GM12801 (cell line): ENCODE results near the gene DVL1.

Experiments
- CTCF ChIP-seq: IDR thresholded peaks from one replicate; pipeline ENCODE4 v1.5.1; 2011; ENCODE audit warnings: control low read depth; ENCODE audit not compliant: insufficient read length; ENCODE audit errors: extremely low read depth

Gene DVL1

GRCh38 chr1:1303736-1304135 is 45.5 kb downstream of the DVL1 start:
- TF ChIP-seq CTCF: no peak

DNA sequence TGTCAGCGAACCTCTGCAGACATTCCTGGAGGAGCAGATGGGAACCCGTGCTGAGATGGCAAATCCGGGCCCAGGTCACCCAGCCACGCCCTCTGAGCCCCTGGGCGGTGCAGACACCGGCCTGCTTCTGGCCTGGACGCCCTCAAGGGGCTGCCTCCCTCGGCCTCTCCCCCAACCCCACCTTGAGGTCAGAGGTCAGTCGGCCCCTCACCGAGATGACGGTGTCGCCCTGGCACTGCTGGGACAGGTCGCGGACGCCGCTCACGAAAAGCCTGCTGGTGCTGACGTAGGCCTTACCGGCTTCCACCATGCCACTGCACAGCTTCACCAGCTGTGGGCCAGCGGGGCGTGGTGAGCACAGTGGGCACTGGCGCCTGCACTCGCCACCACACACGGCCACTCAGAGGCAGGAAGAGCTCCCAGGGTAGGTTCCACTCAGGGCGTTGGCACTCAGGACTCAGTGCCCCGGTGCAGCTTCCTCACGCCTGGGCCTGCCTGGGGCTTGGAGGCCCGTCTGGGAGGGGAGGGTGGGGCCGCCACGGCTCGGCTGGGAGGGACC is 46.2 kb downstream of the DVL1 start:
- no peak for TF ChIP-seq CTCF

- no peak for TF ChIP-seq CTCF
These were observed 47.2 kb downstream of the DVL1 start for GRCh38 chr1:1302006-1302430.

GRCh38 chr1:1300352-1300739 is 48.9 kb downstream of the DVL1 start:
- no peak for TF ChIP-seq CTCF

DNA sequence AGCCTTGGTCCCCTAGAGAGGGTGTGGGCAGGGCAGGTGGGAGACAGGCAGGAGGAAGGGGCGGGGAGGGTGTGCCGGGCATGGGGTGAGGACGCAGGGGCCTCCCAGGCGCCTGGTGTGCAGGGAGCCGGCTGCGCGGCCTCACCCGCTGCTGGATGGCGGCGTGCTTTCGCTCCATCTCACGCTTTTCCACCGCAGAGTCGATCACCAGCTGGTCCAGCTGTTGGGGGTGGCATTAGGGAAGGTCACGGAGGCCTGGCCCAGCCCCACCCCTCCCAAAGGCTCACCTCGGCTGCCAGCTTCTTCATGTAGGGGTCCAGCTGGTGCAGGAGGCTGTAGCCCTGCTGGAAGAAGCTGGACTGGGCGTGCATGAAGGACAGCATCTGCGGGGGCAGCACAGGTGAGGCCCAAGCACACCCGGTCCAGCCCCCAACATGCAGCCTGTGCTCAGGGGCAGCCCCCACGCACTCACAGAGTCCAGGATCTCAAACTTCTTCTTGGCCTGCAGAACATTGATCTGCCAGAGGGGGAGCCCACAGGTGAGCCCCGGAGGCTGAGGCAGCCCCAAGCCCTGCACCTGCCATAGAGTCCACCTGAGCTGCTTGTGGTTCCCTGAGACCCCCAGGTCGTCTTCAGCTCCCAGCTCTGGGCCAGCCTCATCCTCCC is 49.4 kb downstream of the DVL1 start:
- no peak for TF ChIP-seq CTCF

- no peak for TF ChIP-seq CTCF
These were observed 50.1 kb downstream of the DVL1 start for GRCh38 chr1:1298861-1299685.

- TF ChIP-seq CTCF: no peak
These were observed 51.3 kb downstream of the DVL1 start for GRCh38 chr1:1297802-1298424.
